Measurements from ENCODE around the gene ZNF805.

DNA sequence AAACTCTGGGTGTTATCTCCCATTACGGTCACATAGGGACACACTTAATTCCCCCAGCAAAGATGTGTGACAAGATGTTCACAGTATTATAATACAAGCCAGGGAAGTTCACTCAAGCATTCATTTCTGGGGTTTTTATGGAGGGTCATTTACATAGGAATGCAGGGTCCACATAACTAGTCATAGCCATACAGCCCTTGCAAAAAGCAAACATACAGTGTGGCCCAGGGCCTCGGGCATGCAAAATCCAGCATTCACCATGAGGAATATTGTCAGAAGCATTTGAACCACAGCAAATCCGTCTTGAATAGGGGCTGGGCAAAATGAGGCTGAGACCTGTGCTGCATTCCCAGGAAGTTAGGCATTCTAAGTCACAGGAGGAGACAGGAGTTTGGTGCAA lies 26.9 kb downstream of the ZNF805 start:
- TF ChIP-seq, protein P1, sequence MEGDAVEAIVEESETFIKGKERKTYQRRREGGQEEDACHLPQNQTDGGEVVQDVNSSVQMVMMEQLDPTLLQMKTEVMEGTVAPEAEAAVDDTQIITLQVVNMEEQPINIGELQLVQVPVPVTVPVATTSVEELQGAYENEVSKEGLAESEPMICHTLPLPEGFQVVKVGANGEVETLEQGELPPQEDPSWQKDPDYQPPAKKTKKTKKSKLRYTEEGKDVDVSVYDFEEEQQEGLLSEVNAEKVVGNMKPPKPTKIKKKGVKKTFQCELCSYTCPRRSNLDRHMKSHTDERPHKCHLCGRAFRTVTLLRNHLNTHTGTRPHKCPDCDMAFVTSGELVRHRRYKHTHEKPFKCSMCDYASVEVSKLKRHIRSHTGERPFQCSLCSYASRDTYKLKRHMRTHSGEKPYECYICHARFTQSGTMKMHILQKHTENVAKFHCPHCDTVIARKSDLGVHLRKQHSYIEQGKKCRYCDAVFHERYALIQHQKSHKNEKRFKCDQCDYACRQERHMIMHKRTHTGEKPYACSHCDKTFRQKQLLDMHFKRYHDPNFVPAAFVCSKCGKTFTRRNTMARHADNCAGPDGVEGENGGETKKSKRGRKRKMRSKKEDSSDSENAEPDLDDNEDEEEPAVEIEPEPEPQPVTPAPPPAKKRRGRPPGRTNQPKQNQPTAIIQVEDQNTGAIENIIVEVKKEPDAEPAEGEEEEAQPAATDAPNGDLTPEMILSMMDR (IDR thresholded peaks at IDR 0.05) = no peak
- no peak for TF ChIP-seq EZH2phosphoT487 (IDR thresholded peaks at IDR 0.05)

Measured in neural progenitor cell (in vitro differentiated cells).